ENCODE results near the gene CDH8. TPM values are rescaled to one million over a fixed set of nuclear protein-coding genes. Genes with fewer than 3 reads are reported as not detected.

CDH8 gene
- total RNA-seq, 2 donors from 2014 or later = 1.3 to 1.6 TPM

DNA sequence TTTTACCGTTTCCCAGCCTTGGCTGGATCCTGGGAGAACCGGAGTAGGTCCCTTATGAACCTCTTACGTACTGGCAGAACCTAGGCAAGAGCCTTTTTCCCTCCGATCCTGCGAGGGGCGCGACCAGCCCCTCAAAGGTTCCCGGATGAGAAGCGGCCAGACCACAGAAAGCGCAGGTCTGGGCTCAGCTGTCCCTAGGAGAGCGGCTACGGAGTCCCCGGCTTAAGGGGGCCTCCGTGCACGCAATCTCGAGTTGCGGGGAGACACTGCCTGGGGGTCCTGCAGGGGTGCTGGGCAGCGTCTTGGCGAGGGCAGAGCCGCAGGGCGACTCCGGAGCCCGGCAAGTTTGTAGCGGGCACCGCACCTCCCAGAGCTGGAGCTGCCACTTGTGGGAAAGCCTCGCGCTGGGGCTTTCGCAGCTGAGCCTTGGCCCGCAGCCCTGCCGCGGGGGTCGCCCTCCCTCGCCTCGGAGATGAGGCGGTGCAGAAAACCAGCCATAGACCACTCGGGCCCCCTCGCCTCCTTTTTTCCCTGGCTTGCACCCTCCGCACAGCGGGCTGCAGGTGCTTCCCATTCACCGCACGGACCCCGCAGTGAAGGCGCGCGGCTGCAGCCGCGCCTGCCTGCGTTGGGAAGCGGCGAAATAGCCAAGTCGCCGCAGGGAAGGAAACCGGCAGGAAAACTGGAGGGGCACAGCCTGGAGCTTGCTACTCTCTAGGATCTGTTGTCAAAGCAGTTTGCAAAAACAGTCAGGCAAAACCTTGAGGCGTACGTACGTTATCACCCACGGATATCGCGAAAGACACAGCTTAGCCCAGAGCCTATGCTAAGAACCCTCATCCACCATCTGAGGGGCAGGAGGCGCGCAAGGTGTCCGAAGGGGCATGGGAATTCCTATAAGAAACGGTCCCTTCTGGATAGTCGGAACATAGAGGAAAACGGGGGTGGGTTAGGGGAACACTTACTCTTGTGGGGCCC is 834 bp downstream of the CDH8 start:
- intact Hi-C loops (cut with DNase I) = no loop called here

DNA sequence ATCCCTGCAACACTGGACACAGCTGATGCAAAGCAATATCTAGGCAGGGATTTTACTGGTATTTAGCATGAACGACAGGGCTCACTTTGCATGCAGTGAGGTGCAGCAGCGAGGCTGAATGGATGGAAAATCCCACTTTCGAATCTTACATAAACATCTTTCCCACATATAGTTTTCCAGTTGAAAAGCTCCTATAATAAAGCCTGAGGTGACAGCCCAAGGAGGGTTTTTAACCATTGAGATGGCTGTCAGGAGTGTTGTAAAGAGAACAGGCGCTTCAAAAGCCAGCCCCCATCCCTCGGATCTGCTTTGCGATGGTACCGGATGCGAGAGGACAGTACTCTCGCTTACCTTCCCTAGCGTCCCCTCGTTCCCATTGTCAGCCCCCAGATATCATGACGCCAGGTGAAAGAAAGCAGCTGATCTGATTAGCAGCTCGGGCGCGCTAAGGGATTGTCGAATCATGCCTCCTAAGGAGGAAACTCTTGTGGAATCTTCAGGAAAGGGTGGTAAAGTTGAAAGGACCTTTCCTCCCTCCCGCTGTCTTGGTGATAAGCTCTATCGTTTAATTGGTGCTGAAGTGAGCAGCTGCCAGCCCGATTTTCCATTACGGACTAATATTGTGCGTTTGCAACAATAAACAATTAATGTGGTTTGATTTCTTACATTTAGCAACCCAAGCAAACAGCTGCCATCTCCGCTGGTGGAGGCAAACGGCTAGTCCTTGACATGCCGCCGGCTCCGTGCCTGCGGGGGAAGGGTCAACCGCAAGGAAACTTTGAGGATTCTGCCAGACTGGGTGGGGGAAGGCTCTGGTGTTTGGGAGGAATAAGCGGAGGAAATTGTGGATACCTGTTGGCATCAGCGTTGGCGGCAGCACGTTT is 1.8 kb downstream of the CDH8 start:
- intact Hi-C loops (cut with DNase I) = loop anchor here in 1 of 2 donors (5.0 kb wide), 1 partner anchor 593 kb away; no protein-coding TSS in a partner anchor
- no peak for DNase-seq (ENCODE audit: low spot score)

More for the DNA sequence above, 834 bp downstream of the CDH8 start:
- DNase-seq (ENCODE audit: low spot score) = no peak

DNA sequence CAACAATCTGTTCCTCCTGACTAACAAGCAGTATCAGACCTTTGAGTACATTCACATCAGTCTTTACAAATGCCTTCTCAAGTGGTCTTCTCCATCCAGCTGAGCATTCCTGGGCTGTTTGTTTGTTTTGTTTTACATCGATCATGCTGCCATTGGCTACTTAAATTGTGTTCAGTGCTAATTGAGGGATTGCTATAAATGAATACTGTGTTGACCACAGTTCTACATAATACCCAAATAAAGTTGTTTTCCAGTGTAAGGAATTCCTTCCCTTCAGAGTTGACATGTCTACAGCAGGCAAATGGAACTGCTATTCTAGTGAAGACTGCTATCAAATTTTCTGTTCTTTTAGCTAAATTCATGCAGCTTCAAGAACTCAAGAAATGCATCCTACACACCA is 3.2 kb downstream of the CDH8 start:
- intact Hi-C loops (cut with DNase I) = loop anchor here in 1 of 2 donors (5.0 kb wide), 1 partner anchor 594 kb away; no protein-coding TSS in a partner anchor
- DNase-seq (ENCODE audit: low spot score) = no peak

DNA sequence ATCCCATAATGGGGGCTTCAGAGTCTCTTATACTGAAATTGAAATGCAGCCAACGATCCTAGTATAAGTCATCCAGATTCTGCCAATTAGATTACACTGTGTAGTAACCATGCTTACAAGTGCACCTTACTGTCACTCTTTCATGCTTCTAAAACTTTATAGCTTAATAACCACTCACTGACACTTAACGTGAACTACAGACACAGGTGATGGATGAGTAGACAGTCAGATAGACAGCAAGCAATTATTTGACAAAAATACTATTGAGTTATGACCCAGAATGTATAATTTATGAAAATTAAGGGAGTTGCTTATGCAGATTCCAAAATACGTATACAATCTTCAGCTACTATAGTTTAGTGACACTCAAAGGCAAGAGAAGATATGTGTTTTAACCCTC is 6.3 kb downstream of the CDH8 start:
- DNase-seq (ENCODE audit: low spot score) = no peak
- intact Hi-C loops (cut with DNase I) = loop anchor here in 1 of 2 donors (5.0 kb wide), 1 partner anchor 597 kb away; no protein-coding TSS in a partner anchor

DNA sequence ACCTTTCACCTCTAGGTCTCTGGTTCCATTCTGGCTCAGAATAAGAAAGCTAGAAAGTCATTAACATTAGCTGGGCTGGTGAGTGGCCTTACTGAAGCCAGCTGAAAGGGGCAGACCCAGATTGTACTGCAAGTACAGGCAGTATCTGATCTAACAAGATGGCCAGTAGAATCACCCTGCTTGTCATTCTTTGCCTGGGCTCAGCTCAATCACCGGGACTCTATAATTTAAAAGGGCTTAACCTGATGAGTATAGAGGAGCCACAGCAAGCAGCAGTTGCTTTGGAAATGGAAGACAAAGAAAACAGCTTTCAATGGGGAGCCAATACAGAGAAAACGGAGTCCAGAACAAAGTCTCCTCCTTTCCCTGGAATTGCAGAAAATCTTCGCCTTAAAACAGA is 13.6 kb downstream of the CDH8 start:
- intact Hi-C loops (cut with DNase I) = no loop called here
- no peak for DNase-seq (ENCODE audit: low spot score)

DNA sequence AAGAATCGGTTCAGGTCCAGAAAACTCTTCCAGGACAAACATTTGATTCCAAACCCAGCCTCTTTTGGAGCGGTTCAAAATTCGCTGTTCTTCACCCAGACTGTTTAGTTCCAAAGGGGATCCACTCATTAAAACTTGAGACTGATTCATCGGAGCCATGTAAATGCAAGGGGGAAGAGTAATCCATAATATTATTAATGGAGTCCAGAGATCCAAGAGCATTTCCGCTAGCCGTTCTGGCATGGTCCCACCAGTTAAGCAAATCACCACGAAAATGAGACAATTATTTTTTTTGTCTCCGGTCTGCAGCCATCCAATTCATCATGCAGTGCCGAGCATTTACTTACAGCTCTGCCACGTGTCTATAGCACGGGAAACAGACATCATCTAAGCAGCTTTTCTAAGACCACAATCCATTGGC is 15.1 kb downstream of the CDH8 start:
- intact Hi-C loops (cut with DNase I) = no loop called here
- no peak for DNase-seq (ENCODE audit: low spot score)

DNA sequence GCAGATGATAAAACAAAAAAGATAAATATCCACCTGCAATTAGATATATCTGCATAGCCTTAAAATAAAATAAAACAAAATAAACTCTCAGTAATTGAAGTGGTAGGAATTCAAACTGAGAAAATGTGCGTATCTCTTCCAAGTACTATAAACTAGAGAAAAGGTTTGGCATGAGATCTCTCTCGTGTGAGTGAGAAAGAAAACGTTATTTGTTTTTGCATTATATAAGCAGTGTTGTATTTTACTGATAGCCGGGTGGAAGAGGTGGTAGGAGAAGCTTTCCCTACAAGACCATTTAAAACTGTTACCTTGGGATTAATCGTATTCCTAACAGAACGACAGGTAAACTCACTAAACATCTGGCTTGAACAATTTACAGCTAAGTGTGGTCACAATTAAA is 15.6 kb downstream of the CDH8 start:
- intact Hi-C loops (cut with DNase I) = no loop called here

DNA sequence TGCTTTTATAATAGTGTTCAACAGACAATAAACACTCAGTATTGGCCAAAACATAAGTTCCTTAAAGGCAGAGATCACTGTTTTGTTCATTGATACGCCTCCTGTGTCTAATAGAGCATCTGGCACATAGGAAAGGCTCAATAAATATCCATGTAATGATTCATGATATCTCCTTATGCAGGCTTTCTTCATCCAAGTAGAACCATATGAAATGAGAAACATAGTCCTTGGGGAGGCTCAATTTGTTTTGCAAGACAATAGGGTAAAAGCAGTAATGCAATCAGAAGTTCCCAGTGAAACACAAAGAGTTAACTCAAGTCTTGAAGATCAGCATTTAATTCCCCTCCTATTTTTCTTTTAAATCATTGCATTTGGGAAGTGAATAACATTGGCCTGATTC is 16.4 kb downstream of the CDH8 start:
- DNase-seq (ENCODE audit: low spot score) = no peak
- intact Hi-C loops (cut with DNase I) = no loop called here

More for the DNA sequence above, 15.6 kb downstream of the CDH8 start:
- DNase-seq (ENCODE audit: low spot score) = no peak

DNA sequence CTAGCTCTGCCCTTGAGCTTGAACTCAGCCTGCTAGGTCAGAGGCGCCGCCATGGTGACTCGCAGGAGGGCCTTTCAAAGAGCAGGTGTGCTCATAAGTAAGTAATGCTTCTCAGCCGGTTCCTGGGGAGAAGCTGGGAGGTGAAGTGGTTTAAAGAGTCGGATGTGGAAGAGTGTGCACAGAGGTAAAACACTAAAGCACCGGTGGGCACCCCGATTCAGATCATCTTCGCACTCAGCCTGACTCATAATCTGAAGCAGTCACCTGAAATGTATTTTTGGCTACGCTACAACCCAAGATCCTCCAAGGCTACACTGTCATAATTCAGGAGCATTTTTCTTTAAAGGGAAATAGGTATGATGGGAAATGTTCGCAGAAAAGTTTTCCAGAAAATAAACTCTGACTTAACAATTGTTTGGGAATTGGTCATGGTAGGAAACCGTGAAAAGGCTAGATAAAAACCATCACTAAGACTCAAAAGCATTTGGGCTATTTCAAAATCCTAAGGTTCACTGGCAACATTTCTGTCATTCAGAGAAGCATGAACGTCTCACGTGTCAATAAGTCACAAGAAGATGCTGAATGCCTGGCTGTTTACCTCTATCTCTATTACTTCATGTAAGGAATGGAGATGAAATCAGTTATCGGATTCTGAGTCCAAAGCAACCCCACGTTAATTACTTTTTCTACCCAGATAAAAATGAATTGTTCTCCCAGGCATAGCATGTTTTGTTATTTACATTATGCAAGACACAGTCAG is 17.8 kb downstream of the CDH8 start:
- intact Hi-C loops (cut with DNase I) = no loop called here
- DNase-seq (ENCODE audit: low spot score) = no peak

DNA sequence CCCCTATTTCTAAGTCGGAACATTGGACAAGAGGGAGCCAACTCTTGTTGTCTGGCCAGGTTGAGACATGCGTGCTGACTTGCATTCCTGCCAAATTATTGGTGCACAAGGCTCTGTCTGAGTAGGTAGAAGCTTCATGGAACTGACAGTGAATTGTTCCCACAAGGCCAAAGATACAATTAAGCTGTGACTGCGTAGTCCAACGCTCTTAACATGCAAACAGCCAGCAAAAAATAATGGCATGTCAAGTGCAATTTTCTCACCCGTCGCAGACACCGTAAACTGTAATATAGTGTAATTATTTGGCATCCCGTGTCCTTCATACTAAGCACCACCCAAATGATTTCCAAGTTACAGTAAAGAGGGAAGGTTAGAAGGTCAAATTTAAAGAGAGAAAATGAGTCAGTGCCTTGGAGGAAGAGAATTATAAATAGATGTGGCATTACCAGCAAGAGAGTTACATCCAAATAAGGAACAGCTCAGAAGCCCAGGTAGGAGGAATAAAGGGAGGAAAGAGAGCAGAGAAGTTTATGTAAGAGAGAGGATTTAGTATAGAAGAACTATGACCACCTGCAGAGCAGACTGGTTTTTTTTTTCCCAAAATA is 21.8 kb downstream of the CDH8 start:
- intact Hi-C loops (cut with DNase I) = no loop called here
- DNase-seq (ENCODE audit: low spot score) = no peak

DNA sequence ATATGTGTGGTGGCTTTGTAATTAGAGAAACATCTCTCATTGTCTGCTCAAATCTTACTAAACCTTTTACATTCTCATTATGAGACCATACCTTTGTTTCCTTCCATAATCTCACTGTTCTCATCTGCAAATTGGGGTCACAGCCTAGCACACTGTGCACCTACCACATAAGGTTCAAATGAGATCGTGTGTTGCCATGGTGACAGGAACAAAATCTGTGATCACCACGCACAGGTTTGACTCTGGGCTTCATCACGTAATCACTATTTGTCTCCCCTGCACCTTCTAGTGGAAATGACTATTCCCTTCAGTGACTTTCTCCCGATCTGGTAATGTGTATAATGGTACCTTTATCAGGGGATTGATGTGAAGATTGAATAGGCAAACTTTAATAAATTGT is 26.1 kb downstream of the CDH8 start:
- DNase-seq (ENCODE audit: low spot score) = no peak
- intact Hi-C loops (cut with DNase I) = no loop called here

DNA sequence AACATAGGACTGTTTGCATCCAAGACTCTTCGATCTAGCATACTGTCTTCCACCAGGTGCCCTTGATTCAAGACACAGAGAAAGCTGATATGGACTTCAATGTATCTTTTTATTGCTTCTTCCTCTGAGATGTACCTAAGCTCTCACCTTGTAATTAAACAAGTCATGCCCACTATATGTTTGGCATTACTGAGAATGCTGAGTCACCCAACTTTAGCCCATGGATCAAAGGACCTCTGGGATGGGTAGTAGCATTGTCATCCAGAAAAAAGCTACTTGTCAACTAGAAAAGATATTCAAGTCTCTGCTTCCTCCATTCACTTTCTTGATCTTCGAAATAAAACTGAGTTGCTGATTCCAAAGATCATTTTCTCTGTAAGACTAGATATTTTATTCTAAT is 37.8 kb downstream of the CDH8 start:
- intact Hi-C loops (cut with DNase I) = no loop called here
- no peak for DNase-seq (ENCODE audit: low spot score)

DNA sequence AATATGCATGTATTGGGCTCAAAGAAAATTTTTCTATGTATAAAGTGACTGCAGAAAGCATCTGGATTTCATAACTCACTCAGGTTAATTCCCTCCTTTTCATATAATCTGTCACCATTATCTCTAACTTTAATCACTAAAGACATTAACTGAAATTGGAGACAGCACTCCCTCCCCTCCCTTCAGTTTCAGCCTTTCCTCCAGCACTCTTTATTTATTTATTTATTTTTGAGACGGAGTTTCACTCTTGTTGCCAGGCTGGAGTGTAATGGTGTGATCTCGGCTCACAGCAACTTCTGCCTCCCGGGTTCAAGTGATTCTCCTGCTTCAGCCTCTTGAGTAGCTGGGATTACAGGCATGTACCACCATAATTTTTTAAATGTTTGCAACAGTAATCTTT is 43.1 kb downstream of the CDH8 start:
- intact Hi-C loops (cut with DNase I) = no loop called here
- DNase-seq (ENCODE audit: low spot score) = no peak

DNA sequence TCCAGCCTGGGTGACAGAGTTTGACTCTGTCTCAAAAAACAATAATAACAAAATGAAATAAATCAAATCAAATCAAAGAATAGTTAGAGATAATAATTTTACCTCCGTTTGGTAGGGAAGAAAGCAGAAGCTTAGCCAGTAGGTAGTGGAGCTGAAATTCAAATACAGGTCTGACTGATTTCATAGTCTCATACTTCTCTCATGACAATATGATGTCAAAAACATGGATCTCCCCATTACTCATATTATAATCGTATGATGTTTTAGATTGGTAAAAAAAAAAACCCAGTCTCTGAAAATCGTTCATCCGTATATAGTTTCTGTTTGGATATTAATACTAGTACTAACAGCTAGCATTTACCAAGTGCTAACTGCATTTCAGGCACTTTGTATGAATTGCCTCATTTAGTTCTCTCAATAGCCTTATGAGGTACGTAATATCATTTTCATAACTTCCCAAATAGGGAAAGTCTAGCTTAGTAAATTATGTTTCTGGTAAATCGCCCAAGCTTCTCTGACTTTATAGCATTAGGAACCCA is 48.7 kb downstream of the CDH8 start:
- intact Hi-C loops (cut with DNase I) = no loop called here
- no peak for DNase-seq (ENCODE audit: low spot score)

DNA sequence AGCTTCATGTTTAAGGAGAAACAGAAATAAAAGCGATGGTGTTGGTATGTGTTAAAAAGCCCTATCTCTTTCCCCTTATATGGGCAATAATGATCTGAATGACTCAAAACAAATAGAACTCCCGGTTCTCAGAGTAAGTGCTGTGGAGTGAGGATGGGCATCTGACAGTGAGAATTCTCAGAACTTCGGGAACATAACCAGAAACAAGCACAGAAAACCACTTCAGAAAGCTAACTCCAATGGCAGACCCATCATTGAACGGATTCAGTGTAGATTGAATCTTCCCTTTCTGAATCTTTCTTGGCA is 67.2 kb downstream of the CDH8 start:
- DNase-seq (ENCODE audit: low spot score) = no peak
- intact Hi-C loops (cut with DNase I) = no loop called here

DNA sequence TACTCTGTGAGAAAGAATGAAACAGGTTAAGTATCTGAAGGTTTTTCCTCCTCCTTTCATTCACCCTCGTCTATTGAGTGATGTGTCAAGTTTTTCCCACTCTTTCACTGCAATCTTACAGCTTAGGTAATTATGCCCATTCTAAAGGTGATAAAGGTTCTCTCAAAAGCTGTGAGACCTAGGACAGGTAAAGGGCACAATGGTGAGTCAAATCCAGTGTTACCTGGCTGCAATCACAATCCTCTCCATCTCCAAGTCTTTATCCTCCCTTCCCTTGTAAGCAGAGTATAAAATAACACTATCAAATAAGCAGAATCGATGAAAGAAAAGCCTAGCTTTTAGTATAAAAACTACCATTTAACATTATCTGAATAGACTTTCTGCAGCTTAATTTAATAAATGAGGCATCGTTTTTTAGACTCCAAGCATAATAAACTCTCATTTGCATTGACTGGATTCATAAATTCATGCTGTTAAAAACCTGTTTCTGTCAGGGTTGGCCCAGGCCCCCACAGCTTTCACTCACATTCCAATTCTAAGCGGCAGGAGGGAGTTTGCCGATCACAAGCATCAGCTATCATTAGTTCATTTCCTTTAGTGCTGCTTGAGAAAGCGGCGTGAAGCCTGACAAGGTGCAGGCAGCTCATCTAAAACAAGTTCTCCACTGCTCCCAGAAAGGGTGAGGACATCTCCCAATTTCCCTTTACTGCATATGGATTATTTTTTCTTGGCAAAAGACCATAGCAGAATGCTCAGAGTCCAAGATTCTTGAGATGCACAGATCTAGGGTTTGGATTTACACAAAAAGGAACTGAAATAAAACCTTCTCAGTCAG is 67.8 kb downstream of the CDH8 start:
- DNase-seq (ENCODE audit: low spot score) = no peak
- intact Hi-C loops (cut with DNase I) = no loop called here

DNA sequence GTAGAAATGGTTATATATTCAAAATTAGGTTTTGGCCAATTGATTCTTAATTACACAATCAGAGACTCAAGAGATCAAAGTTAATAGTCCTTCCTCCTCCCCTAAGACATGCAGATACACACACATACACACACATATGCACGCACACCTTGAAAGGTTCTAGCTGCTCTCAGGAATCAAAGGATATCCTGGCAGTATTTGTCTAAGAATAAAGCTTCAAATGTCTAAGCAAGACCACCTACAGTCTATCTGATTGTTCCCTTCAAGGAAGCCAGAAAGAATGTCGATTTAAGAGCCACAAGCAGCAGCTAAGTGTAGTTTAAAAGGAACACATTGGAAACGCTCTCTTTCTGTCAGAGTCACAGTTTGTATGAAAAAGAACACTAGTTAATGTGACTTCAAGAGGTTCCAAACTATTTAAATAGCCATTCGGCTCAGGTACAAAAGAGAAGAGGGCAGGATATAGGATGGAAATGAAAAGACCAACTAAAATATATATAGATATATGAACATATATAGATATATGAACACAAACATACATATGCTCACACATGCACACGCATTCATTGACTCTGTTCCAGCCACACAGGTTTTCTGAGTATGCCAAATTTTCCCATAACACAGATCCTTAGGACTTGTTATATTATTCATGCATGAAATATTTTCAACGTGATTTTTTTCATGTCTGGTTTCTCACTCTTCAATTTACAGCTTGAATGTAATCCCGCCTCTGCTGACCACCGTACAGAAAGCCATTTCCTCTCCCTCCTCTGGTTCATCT is 79.0 kb downstream of the CDH8 start:
- no peak for DNase-seq (ENCODE audit: low spot score)
- intact Hi-C loops (cut with DNase I) = no loop called here

Measured in posterior vena cava (tissue), 2 donors.